ENCODE results near the gene GALNT10. TPM values are rescaled to one million over a fixed set of nuclear protein-coding genes. Genes with fewer than 3 reads are reported as not detected.

GALNT10 gene
- total and polyA plus RNA-seq, 2 of the 8 experiments (the other 6 are each of a cell fraction or from before 2014, with no cell fraction given) = 4.6 to 15.5 TPM

GRCh38 chr5:154251529-154251928 is 61.0 kb downstream of the GALNT10 start:
- Histone ChIP-seq H3K4me1 (replicated peaks in 1 of 4; ENCODE audit: control insufficient read depth in 3 of 4, insufficient read depth in 4 of 4, low read length in 3 of 4) (peaks cover 0 to 2% (median 0%) of the 10 kb centered on the region in 4 experiments; a peak in 1 of 7 replicates), H3K4ac (replicated peaks; ENCODE audit: insufficient read length, low read depth, low read length) (no peak overlapping the region), H3K56ac (replicated peaks; ENCODE audit: insufficient read length, low read depth, low read length) (no peak overlapping the region), H2AK5ac (ENCODE audit: low read depth, low read length) (no peak overlapping the region), H4K8ac (ENCODE audit: extremely low read depth, insufficient read depth, low read length) (no peak overlapping the region), H3K4me2 (ENCODE audit: insufficient read depth in 1 of 2, low read depth in 2 of 2, low read length in 2 of 2) (no peak overlapping the region), H2BK12ac (ENCODE audit: low read depth, low read length) (no peak overlapping the region), H3K23ac (ENCODE audit: insufficient read length) (no peak overlapping the region), H2AFZ (ENCODE audit: low read length) (no peak overlapping the region), H3K23me2 (ENCODE audit: low read depth, low read length) (no peaks in the 10 kb centered on the region), H3K79me2 (ENCODE audit: control insufficient read depth in 1 of 2, insufficient read depth in 2 of 2, low read length in 2 of 2) (no peaks in the 10 kb centered on the region), H2BK5ac (ENCODE audit: low read depth, low read length) (no peak overlapping the region), H3K18ac (ENCODE audit: extremely low read depth, low read length) (no peak overlapping the region), H3K9ac (replicated peaks in 1 of 4; ENCODE audit: extremely low read depth in 1 of 4, low read depth in 3 of 4, low read length in 3 of 4) (no peak overlapping the region), H2BK15ac (ENCODE audit: low read length) (no peak overlapping the region), H2BK120ac (replicated peaks; ENCODE audit: low read depth, low read length) (no peak overlapping the region), H3K9me3 (ENCODE audit: insufficient read depth in 2 of 2, low read depth in 1 of 2, low read length in 1 of 2) (no peaks in the 10 kb centered on the region), H2BK20ac (ENCODE audit: low read length) (no peak overlapping the region), H4K20me1 (replicated peaks in 1 of 2; ENCODE audit: control insufficient read depth in 1 of 2, insufficient read depth in 2 of 2, low read length in 2 of 2) (no peaks in the 10 kb centered on the region), H3K14ac (ENCODE audit: insufficient read length) (no peak overlapping the region), H3K27me3 (replicated peaks in 1 of 4; ENCODE audit: control insufficient read depth in 3 of 4, extremely low read depth in 1 of 4, insufficient read depth in 3 of 4, low read length in 3 of 4) (no peaks in the 10 kb centered on the region), H4K91ac (replicated peaks; ENCODE audit: insufficient read length, low read length) (no peak overlapping the region), H3K79me1 (ENCODE audit: low read depth, low read length) (no peaks in the 10 kb centered on the region), H3K36me3 (ENCODE audit: control insufficient read depth in 2 of 4, insufficient read depth in 4 of 4, low read length in 3 of 4) (no peaks in the 10 kb centered on the region), H3K4me3 (ENCODE audit: extremely low read depth in 1 of 4, insufficient read depth in 2 of 4, low read depth in 3 of 4, low read length in 4 of 4) (no peak overlapping the region), H3K27ac (ENCODE audit: low read depth, low read length) (no peak overlapping the region), H4K5ac (ENCODE audit: insufficient read length, low read depth, low read length) (no peak overlapping the region)
- ChIA-PET CTCF (ENCODE audit: partially characterized antibody) (no interaction called here), POLR2A (ENCODE audit: partially characterized antibody) (no interaction called here)
- FAIRE-seq (no peak), DNase-seq (ENCODE audit: low read depth in 1 of 2, low spot score in 2 of 2) (no peak)
- TF ChIP-seq KDM5A (IDR thresholded peaks at IDR 0.05; ENCODE audit: low read length) (no peak), BCL11A (IDR thresholded peaks at IDR 0.05; ENCODE audit: low read depth in 2 of 2, low read length in 2 of 2) (no peak), CREB1 (IDR thresholded peaks at IDR 0.05) (no peak), HDAC6 (IDR thresholded peaks at IDR 0.05; ENCODE audit: low read depth, low read length) (no peak), RBBP5 (IDR thresholded peaks at IDR 0.05; ENCODE audit: borderline replicate concordance, low read depth, low read length) (no peak), FOSL1 (IDR thresholded peaks at IDR 0.05; ENCODE audit: insufficient read depth, low read depth, low read length) (no peak), SUZ12 (IDR thresholded peaks at IDR 0.05; ENCODE audit: low read length) (no peak), KDM1A (IDR thresholded peaks at IDR 0.05; ENCODE audit: borderline replicate concordance, low read length) (no peak), ATF2 (IDR thresholded peaks at IDR 0.05; ENCODE audit: low read length) (no peak), BACH1 (IDR thresholded peaks at IDR 0.05; ENCODE audit: low read length) (no peak), ATF3 (IDR thresholded peaks at IDR 0.05; ENCODE audit: insufficient read depth, low read depth, low read length) (no peak), JUND (IDR thresholded peaks at IDR 0.05; ENCODE audit: low read length) (no peak), RXRA (IDR thresholded peaks at IDR 0.05; ENCODE audit: insufficient read depth, low read depth, low read length) (no peak), ASH2L (IDR thresholded peaks at IDR 0.05; ENCODE audit: low read length) (no peak), MAFK (IDR thresholded peaks at IDR 0.05; ENCODE audit: low read depth, low read length) (no peak)
